HG03457 (cell line): Measurements from ENCODE around the gene CACNA2D3.

Experiments used
- ATAC-seq: cut with Tn5 transposase; IDR thresholded peaks from one replicate; pipeline ENCODE4 v1.9.1; 2021; ENCODE audit warnings: moderate number of reproducible peaks; ENCODE audit not compliant: unreplicated experiment

Gene CACNA2D3

DNA sequence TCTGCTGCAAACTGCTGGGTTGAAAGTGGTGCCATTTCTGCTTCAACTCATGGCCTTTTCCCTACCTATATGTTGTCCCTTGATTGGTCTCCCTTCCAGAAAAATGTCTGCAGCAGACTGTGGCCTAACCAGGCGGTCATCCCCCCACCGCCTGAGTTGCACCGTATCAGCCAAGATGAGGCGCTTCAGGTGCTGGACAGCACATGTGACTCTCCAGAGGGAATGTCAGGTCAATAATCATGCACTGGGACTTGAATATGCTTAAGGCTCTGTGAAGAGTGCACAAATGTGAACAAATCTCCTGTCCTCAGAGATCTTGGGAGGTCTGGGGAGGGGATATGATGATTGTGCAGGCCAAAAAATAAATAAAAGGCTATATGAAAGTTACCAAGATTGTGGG is 773.3 kb downstream of the CACNA2D3 start:
- no peak for ATAC-seq

DNA sequence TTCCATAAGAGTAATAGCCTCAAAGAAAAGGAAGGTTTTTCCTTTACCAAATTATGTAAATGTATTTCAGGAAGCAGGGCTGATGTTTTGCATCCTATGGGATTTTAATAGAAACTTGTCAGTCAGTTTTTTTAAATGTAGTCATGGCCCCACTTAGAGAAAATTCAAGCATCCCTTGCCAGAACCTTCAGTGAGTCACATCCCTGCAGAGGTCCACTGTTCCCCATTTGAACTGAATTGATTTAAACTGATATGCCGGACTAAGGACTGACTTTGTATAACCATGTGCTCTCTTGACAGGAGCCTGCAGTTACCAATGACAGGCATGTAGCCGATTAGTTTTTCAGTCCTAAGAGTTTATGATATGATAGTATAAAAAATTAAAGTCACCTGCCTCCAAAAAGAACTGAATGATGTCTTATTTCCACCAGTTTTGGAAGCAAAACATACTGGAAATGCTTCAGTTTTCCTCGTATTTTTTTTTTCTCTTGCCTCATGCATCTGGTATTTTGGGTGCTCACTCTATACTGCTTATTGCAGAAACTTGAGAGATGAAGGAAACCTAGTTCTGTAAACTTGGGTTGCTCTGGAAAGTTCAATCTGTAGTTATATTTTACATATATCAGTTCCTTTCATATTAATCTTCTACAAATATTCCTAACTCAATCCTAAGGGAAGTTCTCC is 774.8 kb downstream of the CACNA2D3 start:
- no peak for ATAC-seq

DNA sequence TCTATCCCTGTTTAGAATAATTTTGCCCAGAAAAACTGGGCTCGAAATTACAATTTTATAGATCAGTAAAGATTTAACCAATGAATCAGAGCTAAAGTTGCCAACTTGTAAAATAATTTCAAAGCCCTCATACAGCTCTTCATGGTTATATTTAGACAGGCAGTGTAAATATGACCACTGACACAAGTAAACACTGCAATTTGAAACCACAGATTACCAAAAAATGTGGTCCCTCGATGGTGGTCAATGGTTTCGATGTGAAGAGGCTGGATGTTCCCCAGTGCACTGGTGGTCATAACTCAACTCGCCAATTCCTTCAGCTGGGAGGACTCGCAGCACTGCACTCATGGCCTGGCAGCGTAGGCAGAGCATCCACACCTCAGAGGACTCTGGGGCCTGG is 776.9 kb downstream of the CACNA2D3 start:
- no peak for ATAC-seq

DNA sequence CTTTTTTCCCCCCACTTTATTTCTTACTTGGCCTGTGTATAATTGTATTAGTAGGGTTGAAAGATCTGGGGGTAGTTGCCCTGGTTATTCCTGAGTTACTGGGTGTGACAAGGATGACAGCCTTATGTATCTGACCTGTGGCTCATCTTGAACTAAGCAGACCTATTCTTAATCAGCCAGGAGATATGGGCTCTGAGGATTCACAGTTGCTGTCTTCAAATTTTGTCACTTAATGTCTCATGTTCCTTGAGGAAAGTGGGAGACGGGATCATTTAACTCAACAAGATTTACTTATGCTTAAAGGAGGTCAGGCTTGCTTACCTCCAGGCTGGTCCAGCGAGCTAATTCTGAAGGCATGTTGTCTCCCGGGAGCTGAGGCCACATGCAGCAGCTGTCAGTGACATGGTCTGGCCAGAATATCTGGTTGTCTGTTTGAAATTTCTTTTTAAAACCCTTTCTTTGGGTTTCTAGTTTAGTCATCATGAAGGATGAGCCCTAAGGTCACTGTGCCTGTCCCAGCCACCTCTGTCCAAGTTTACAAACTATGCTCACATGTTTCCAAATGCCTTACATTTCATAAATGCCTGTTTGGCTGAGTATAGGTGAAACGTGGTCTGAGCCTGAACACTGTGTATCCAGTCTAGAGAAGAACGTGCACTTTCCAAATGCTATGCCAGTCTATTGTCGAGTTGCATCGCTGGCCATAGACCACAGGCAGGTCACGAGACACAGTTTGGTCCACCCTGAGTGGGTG is 778.7 kb downstream of the CACNA2D3 start:
- ATAC-seq: no peak

DNA sequence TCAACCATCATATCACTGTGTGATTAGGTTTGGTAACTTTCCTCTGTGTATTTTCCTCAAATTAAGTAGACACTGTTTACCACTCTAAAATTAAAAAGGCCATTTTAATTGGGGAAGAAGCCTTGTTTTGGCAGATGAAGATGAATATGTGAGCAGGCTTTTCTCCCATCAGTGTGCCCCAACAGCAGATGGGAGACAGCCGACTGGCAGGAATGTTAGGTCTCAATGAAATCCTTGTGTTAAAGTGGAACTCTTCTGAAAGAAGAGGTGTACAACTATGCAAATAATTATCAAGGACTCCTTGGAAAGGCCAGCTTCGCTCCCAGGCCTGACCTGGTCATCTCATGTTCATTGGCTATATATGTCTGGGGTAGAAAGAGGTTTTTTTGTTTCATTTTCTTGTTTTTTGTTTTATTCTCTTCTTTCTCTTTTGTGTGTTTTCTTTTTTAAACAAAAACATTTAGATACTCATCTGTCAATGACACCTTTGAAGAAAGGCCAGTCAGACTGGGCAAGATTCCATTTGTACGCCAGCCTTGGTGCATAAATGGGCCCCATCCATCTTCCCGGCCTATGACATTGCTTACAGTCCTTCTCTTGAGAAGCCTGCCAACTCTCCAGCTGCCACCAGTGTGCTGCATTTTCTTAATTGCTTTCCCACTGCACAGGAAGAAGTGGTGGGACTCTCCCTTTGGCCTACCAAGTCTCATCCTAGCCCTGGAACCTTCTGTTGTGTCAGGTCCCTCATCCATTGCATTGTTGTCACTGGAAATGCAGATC is 779.7 kb downstream of the CACNA2D3 start:
- no peak for ATAC-seq

DNA sequence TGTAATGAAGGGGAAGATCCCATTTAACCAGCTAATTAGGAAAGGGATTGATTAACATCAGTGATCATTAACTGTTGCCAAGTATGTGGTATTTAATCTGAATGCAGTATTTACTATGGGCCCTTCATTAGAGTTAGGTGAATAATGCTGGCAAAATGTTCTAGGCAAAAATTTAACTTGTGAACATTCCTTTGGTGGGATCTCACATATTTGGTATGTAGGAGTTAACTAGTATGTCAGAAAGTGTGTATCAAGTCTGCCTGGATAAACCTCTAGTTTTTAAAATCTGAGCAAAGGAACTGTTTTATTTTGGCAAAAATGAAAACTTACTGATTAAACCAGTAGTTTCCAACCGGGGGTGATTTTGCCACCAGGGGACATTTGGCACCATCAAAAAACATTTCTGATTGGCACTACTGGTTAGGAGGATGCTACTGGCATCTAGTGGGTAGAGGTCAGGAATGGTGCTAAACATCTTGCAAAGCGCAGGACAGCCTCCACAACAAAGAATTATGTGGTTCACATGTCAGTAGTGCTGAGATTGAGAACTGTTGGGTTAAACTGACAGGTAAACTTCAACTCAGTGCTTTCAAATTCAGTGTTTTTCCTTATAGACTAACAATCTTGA is 783.0 kb downstream of the CACNA2D3 start:
- ATAC-seq: no peak

DNA sequence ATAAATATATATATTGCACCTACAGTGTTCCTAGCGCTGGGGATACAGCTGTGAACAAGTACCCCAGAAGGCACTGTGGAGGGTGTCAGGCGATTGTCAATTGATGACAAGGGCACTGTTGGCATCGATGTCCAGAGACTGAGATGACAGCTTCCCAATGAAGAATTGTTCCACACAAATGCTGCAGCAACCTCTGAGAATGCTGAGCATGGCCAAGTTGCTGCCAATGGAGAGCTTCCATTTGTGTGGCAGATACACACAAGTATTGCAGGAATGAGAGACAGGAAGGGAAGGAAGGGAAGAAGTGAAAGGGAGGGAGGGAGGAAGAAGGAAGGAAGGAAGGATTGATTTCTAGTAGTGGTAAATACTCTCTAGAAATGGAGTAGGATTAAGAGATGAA is 783.6 kb downstream of the CACNA2D3 start:
- no peak for ATAC-seq

DNA sequence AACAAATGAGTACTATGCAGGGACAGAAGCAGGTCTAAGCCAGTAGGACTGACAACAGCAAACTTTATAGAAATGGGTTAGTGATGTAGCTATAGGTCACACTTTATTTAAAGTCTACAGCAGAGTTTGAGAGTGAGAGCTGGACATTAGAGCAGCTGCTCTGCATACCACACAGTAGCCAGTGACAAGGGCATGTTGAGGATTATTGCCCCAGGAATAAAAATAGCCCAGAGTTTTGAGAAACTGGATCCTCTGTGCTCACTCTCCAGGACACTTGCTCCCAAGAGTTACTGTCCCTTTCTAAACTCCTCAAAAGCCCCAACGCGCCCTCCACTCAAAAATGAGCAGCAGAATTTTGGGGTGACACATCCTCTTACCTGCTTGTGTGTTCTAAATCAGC is 784.4 kb downstream of the CACNA2D3 start:
- no peak for ATAC-seq

DNA sequence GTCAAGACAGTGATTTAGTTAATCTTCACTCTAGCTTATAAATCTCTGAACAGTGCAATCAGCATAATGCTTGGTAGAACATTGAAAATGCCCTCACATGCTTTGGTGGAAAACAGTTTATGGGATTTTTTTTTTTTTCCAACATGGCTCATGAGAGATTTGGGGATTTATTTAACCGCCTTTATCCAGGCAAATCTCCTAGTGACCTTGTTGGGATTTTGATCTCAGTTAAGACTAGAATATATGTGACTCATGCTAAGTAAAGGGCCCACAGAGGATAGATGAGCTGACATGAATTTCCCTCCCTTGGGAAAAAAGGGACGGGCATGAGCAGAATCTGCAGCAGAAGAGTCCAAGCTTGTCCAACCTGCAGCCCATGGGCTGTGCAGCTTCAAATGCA is 786.8 kb downstream of the CACNA2D3 start:
- no peak for ATAC-seq

DNA sequence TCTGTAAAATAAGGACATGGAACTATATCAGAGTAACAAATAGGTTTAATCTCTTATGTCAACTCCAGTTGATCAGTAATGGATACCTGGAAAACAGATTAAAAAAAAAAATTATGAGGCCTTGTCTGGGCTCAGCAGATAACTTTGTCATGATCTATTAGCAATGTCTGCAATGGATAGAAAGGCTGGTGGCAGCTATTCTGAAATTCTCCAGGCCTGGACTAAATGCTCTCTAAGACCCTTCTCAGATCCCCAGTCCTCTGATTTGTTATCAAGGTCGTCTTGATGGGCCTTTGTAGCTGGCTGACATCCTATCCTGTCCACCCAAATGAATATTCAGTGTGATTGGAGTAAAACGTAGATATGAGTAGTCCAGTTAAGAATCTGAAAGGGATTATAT is 791.8 kb downstream of the CACNA2D3 start:
- ATAC-seq: no peak

DNA sequence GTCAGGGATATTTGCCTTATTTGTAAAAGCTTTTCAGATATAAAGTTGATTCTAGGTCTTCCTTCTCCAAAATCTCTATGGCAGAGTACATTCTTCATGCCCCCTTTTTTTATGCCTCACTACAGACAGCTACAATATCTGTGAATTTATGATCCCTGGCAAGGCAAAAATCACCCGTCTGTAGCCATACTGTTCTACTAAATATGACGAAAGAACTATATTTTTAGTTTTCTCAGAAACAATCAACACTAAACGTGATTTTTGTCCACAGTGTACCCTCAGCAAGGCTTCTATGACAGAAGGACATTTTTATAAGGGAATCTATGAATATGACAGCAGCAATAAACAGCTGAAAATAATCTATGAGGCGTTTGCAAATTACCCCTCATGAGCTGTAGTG is 792.8 kb downstream of the CACNA2D3 start:
- no peak for ATAC-seq

DNA sequence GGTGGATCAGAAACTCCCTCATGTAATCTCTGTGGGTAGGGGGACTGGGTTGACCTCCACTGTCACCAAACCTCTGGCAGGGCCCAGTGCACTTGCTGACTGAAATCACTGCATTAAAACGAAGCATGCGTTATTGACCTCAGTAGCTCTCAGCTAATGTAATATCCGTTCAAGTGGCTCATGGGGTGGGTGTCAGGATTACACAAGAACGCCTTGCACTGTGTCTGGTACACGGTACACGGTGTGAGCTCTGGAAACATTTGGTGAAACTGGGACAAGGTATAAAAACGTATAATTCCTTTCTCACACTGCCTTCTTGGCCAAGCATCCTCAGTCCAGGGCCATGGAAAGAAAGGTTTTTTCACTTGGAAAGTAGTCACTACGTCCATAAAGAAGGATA is 793.6 kb downstream of the CACNA2D3 start:
- ATAC-seq: no peak

DNA sequence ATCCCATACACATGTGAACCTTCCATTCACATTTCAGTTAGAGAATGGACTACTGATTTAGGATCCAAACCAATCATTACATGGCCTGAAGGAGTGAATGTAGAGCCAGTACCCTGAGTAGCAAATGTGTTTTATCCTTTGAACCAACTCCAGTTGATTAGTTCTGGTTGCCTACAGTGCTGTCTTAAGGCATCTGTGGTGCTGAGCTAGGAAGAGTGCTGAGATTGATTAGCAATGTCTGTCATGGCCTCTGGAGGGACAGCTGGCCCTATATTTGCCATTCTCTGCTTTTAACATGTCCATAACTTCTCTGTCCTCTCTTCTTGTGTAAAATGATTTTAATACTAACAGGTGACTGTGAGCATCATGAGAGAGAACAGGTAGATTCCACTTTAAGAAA is 794.4 kb downstream of the CACNA2D3 start:
- no peak for ATAC-seq

DNA sequence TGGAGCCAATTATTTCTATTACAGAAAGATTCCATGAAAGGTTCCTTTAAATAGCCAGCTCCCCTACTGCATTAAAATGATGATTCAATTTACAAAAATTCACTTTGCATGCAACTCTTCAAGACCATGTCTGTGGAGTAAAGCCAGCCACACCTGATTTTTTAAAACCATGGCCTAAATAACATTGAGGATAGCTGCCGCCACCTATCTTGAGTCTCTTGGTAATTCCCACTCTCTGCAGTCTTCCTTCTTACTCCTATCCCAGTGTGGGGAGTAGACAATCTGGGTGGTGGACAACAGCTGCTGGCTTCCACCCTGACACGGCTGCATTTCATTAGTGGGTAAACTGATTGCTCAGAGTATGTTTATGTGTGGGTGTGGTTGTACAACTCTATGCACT is 794.8 kb downstream of the CACNA2D3 start:
- ATAC-seq: no peak

DNA sequence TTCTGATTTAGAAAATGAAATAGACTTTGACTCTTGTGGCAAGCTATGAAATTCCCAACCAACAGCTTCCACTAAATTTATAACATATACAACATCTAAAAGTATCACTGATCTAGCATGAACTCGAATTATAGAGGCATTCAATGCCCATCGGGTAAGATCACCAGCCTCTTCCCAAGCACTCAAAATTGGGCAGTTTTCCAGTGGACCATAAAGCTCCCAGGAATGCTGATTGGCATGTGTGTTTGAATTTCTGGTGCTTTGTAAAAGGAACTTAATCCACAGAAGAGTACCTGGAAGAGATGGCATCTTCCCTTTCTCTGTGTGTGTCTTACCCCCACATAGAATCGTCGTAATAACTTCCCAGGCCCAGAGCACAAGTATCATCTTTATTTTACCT is 795.5 kb downstream of the CACNA2D3 start:
- ATAC-seq: no peak

DNA sequence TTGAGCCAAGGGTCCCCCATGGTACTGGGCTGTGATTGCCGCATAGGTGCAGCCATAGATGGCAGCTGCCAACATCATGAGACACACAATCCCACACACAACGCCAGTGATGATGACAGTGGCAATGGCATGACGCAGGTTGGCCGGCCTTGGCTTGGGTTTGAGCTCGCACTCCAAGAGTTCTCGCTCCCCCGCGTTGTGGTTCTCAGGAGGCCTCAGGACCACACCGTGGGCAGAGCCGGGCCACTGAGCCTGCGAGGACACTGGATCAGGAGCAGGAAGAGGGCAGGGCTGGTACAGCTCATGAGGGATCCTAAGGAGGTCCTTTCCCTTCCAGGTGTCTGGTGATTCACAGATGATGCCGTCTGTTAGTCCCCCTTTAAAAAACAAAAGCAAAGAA is 796.2 kb downstream of the CACNA2D3 start:
- ATAC-seq: no peak

DNA sequence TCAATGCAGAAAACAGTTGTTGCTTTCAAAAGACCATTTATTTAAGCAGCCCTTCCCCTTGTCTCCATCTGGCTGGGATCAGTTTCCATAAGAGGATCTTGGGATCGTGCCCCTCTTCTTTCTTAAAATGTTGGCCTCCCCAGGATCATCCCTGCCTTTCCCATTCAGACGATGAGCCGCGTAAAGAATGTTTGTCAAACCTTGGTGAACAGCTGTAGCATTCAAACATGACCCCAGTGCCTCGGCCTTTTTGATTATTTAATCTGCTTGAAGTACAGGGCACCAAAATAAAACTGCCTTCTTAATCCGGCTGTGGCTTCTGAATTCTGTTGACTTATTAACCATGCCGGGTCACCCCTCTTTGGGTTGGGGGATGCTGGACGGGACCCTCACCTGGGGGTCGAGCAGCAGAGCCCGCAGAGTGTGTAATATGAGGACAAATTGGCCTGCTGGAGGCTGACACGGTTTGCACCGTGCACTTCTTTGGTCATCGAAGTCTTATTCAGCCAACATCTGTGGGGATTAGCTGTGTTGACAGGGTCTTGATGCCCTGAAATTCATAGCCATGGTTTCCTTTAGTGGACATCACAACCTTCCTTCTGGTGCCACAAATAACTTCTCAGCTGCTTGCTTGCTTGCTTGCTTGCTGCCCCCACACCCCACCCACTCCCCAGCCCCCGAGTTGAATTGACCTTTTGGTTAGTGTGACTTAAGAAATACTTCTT is 805.9 kb downstream of the CACNA2D3 start, which contains the start of gene LRTM1:
Gene LRTM1, minus strand, starts transcription at position 14 of the 725 bp plus-strand sequence. CDS start 148 bp downstream, outside the sequence.
- ATAC-seq: no peak

DNA sequence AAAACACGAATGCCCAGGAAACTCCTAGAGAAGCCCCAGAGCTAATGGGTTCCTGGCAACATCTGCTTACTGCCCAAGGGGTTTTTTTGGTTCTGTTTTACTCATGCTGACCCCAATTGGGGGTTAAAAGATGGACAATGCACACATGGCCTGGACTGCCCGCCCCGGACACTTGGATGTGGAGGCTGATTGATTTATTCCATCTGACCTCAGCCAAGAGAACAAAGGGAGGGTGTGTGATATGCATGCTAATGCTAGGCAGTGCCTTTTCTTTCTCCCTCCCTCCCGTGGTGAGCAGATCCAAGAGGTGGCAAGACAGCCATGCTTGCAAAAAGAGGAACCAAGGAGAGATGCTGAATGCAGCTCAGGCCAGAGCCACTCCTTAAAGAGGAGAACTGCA is 808.8 kb downstream of the CACNA2D3 start:
- no peak for ATAC-seq

DNA sequence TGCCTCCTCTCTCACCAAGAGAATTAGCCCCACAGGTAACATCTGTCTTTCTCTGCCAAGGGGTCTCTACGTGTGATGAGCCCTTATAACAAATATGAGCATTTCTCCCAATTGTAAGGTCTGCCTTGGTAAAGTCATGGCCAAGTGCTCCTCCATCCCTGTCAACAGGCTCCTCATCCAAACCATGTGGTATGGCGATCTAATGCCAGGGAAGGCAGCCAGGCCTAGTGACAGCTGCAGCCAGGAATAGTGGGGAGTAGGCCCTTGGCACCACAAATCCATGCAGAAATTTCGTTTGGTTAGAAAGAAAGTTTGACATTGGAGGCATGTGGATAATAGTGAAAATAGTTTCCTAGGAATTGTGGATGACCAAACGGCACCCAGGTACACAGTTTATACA is 810.3 kb downstream of the CACNA2D3 start:
- no peak for ATAC-seq

DNA sequence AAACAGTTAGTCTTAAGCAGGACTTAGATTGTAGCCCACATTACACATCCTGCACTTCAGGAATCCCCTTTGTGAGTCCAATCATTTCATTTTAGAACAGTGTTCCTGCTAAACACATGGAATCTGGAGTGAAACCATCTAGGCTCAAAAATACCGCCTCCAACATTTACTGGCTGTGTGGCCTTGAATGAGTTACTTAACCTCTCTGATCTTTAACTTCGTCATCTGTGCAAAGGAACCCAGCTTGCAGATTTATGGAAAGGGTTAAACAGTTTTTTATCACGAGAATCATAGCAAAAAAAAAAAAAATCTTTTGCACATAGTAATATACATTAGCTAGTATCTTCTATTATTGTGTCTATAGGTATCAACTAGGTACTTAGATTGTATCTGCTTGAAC is 813.5 kb downstream of the CACNA2D3 start:
- ATAC-seq: no peak

DNA sequence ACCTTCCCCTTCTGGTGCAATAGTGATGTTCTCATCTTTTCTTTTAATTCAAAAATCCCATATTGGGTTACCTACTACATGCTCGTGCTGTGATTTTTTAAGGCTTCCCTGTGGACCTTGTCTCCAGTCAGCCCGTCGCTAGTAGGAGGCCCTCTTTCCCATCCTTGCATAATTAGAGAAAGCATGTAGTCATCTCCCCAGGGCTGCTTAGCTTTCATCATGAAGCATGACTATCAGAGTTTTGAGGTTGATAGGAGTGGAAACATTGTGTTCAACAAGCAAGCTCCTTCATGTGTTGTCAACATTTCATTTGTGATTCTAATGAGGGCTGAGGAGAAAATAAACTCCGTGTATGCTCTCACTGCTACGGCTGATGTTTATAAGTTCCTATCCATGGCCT is 814.2 kb downstream of the CACNA2D3 start:
- ATAC-seq: no peak
